Measurements from ENCODE around the gene FOXS1.

The FOXS1 gene

DNA sequence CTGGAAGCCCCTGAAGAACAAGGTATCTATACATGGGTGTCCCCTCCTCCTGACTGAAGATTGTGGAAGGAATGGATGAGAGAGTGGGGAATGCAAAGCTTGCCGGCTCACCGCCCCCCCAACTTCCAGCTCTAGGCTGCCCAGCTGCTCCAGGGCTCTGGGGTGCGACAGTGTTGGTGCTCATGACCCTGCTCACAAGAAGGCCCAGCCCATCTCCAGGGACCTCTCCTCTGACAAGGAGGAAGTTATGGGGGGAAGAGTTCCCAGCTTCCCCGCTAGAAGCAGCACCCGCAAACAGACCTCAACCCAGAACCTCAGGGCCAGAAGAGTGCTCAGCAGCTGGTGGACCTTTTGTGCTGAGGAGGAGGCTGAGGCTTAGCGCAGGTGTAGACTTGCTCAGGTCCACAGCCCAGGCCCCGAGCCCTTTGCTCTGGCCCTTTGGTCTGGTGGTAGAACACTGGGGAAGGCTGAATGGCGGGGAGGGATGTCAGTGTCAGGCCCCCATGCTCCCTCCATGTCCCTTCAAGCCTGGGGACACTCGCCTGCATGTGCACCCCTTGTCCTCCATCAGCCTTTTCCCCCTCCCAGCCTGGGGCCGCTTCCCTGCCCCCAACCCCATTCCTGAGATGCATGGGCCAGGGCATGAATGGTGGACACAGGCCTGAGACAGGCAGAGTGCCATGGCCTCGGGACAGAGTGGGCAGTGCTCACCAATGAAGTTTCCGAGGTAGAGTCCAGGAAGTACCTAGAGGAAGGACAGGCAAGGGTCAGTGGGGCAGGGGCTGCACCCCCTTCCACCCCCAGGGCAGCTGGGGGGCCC lies 23.7 kb upstream of the FOXS1 start:
- no peak overlapping the region for H3K27ac ChIP-seq (ENCODE audit: low read length)
- H3K9me2 ChIP-seq (replicated peaks; ENCODE audit: insufficient read depth, low read length), result no peaks in the 10 kb centered on the region
- no peak overlapping the region; the same call in 1 of the 2 replicates for H3K4me3 ChIP-seq (ENCODE audit: low read length)
- no peaks in the 10 kb centered on the region for H3K4me1 ChIP-seq (ENCODE audit: low read length)
- no peak overlapping the region for H2AFZ ChIP-seq (ENCODE audit: low read length)
- no peaks in the 10 kb centered on the region for H4K20me1 ChIP-seq (ENCODE audit: insufficient read depth, low read length)
- TF ChIP-seq EZH2phosphoT487 (IDR thresholded peaks at IDR 0.05; ENCODE audit: low read length) (no peak), EZH2 (optimal IDR thresholded peaks at IDR 0.05; ENCODE audit: low read depth, low read length) (no peak)
- TF ChIP-seq, protein P1, sequence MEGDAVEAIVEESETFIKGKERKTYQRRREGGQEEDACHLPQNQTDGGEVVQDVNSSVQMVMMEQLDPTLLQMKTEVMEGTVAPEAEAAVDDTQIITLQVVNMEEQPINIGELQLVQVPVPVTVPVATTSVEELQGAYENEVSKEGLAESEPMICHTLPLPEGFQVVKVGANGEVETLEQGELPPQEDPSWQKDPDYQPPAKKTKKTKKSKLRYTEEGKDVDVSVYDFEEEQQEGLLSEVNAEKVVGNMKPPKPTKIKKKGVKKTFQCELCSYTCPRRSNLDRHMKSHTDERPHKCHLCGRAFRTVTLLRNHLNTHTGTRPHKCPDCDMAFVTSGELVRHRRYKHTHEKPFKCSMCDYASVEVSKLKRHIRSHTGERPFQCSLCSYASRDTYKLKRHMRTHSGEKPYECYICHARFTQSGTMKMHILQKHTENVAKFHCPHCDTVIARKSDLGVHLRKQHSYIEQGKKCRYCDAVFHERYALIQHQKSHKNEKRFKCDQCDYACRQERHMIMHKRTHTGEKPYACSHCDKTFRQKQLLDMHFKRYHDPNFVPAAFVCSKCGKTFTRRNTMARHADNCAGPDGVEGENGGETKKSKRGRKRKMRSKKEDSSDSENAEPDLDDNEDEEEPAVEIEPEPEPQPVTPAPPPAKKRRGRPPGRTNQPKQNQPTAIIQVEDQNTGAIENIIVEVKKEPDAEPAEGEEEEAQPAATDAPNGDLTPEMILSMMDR (IDR thresholded peaks at IDR 0.05; ENCODE audit: low read length), result no peak
- DNase-seq, result no peak
- H3F3A ChIP-seq (ENCODE audit: insufficient read depth, low read length), result no peaks in the 10 kb centered on the region
- no peak overlapping the region for H3K9ac ChIP-seq (ENCODE audit: low read length)
- no peaks in the 10 kb centered on the region for H3K79me2 ChIP-seq (ENCODE audit: low read length)
- H3K27me3 ChIP-seq (replicated peaks; ENCODE audit: insufficient read depth, low read length), result peaks cover 94% of the 10 kb centered on the region
- H3K4me2 ChIP-seq (ENCODE audit: low read depth, low read length), result no peak overlapping the region
- H3K36me3 ChIP-seq (replicated peaks; ENCODE audit: insufficient read depth, low read length), result no peaks in the 10 kb centered on the region
- H3K9me3 ChIP-seq (replicated peaks; ENCODE audit: insufficient read depth, low read length), result no peaks in the 10 kb centered on the region

DNA sequence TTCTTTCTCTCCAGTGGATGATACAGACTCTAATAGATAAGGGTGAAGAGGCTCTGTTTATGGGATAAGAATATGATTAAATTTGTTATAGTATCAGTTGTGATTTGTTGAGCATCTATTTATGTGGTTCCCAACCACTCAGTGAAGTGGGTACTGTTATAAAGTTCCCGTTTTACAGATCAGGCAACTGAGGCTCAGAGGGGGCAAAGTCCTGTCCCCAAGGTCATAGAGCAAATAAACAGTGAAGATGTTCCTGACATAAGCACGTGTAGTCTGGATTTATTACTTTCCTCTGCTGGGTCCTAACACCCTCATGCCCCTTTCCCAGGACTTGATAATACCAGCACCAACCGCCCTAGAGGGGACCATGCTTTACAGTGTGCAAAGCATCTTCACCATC lies 20.8 kb upstream of the FOXS1 start:
- H3K4me2 ChIP-seq (ENCODE audit: low read depth, low read length), result no peak overlapping the region
- H3K79me2 ChIP-seq (ENCODE audit: low read length), result no peaks in the 10 kb centered on the region
- H3K9ac ChIP-seq (ENCODE audit: low read length), result no peak overlapping the region
- H3F3A ChIP-seq (ENCODE audit: insufficient read depth, low read length), result no peaks in the 10 kb centered on the region
- no peaks in the 10 kb centered on the region for H3K9me3 ChIP-seq (replicated peaks; ENCODE audit: insufficient read depth, low read length)
- TF ChIP-seq EZH2 (optimal IDR thresholded peaks at IDR 0.05; ENCODE audit: low read depth, low read length) (no peak), EZH2phosphoT487 (IDR thresholded peaks at IDR 0.05; ENCODE audit: low read length) (no peak)
- TF ChIP-seq, protein P1 (IDR thresholded peaks at IDR 0.05; ENCODE audit: low read length), result no peak
- H3K36me3 ChIP-seq (replicated peaks; ENCODE audit: insufficient read depth, low read length), result no peaks in the 10 kb centered on the region
- H3K4me3 ChIP-seq (ENCODE audit: low read length), result no peak overlapping the region
- H3K9me2 ChIP-seq (replicated peaks; ENCODE audit: insufficient read depth, low read length), result no peaks in the 10 kb centered on the region
- no peak overlapping the region for H2AFZ ChIP-seq (ENCODE audit: low read length)
- no peaks in the 10 kb centered on the region for H4K20me1 ChIP-seq (ENCODE audit: insufficient read depth, low read length)
- no peak overlapping the region for H3K27ac ChIP-seq (ENCODE audit: low read length)
- H3K27me3 ChIP-seq (replicated peaks; ENCODE audit: insufficient read depth, low read length), result peaks cover 99% of the 10 kb centered on the region
- H3K4me1 ChIP-seq (ENCODE audit: low read length), result no peaks in the 10 kb centered on the region
- no peak for DNase-seq

DNA sequence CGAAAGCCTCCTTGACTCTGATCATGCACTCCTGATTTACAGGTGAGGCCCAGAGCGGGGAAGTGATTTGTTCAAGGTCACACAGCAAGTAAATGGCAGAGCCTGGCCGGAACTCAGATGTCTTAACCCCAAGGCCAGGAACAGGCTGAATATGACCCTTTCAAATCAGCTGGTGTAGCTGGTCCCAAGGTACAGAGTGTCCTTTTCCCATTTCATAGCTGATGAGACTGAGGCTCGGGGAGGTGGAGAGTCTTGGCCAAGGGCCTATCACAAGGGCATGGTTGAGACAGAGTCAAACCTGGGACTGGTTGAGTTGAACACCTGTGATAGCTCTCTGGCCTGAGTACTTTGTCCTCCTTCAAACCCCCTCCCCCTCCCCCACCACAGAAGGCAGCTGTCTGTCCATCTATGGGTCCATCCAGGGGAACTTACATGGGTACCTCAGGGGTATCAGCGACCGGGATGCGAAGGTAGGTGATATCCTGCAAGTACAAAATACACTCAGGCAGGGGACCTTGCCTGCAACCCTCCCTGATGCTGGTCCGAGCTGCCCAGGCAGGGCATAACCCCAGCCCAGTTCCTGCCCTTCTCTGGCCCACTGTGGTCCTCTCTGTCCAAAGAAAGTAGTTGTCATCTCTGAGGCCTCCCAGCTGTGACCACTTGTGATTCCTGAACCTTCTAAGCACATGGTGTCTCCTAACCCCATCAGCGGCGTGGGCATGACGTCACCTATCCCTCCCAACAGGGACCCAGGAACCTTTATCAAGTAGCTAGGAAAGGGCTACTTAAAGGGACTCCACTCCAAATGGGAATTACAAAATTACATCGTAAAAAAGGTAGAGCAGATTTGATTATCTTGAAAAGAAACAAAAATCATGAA lies 19.4 kb upstream of the FOXS1 start:
- Histone ChIP-seq H3K79me2 (ENCODE audit: low read length) (no peaks in the 10 kb centered on the region), H3K4me2 (ENCODE audit: low read depth, low read length) (no peak overlapping the region), H3K4me1 (ENCODE audit: low read length) (no peaks in the 10 kb centered on the region), H3K9me2 (replicated peaks; ENCODE audit: insufficient read depth, low read length) (no peaks in the 10 kb centered on the region), H3K27ac (ENCODE audit: low read length) (no peak overlapping the region), H3K9ac (ENCODE audit: low read length) (no peak overlapping the region), H3K4me3 (ENCODE audit: low read length) (no peak overlapping the region), H4K20me1 (ENCODE audit: insufficient read depth, low read length) (no peaks in the 10 kb centered on the region), H3K27me3 (replicated peaks; ENCODE audit: insufficient read depth, low read length) (peaks cover 99% of the 10 kb centered on the region), H2AFZ (ENCODE audit: low read length) (no peak overlapping the region), H3K36me3 (replicated peaks; ENCODE audit: insufficient read depth, low read length) (no peaks in the 10 kb centered on the region), H3K9me3 (replicated peaks; ENCODE audit: insufficient read depth, low read length) (no peaks in the 10 kb centered on the region), H3F3A (ENCODE audit: insufficient read depth, low read length) (no peaks in the 10 kb centered on the region)
- DNase-seq, result no peak
- no peak for TF ChIP-seq EZH2 (optimal IDR thresholded peaks at IDR 0.05; ENCODE audit: low read depth, low read length)
- TF ChIP-seq, protein P1 (IDR thresholded peaks at IDR 0.05; ENCODE audit: low read length), result no peak
- TF ChIP-seq EZH2phosphoT487 (IDR thresholded peaks at IDR 0.05; ENCODE audit: low read length), result no peak

Measured in MM.1S (cell line).